HL-60/S4 (cell line): ENCODE measurements around the gene SMG1.
"Not testable (repeated sequence)": the region's sequence is repeated elsewhere in the genome, so short reads cannot be mapped to it uniquely, and the experiment has no call there.

Experiments used
- in situ Hi-C: fragments of 300-500 bp; cut with MboI; formaldehyde crosslinking; loops from 2 replicates; pipeline ENCODE4 v1.14.3; 2022; ENCODE audit warnings: low sequenced_read_pairs

Gene SMG1

GRCh38 chr16:18925986-18926865, at the start of gene SMG1:
TSS of gene SMG1 (minus strand) at chr16:18926408. CDS start at chr16:18926041, 367 bp downstream.
- in situ Hi-C loops, result not testable (repeated sequence)

- in situ Hi-C loops, result no loop called here
Measured at GRCh38 chr16:18975109-18975508, 48.9 kb upstream of the SMG1 start.

GRCh38 chr16:18969855-18970240, 43.6 kb upstream of the SMG1 start:
- in situ Hi-C loops, result no loop called here

GRCh38 chr16:18969050-18969854, 43.0 kb upstream of the SMG1 start:
- in situ Hi-C loops, result no loop called here

- in situ Hi-C loops, result no loop called here
Measured at GRCh38 chr16:18966791-18967190, 40.6 kb upstream of the SMG1 start.

GRCh38 chr16:18965555-18965954, 39.3 kb upstream of the SMG1 start:
- in situ Hi-C loops, result no loop called here

- in situ Hi-C loops, result no loop called here
Measured at GRCh38 chr16:18959031-18959505, 32.9 kb upstream of the SMG1 start.

GRCh38 chr16:18958621-18959029, 32.4 kb upstream of the SMG1 start:
- in situ Hi-C loops, result no loop called here

- in situ Hi-C loops, result not testable (repeated sequence)
Measured at GRCh38 chr16:18956658-18957241, 30.5 kb upstream of the SMG1 start.

GRCh38 chr16:18955874-18956580, 29.8 kb upstream of the SMG1 start:
- in situ Hi-C loops, result not testable (repeated sequence)

- in situ Hi-C loops, result no loop called here
Measured at GRCh38 chr16:18953547-18953946, 27.3 kb upstream of the SMG1 start.

- in situ Hi-C loops, result no loop called here
Measured at GRCh38 chr16:18950469-18951185, 24.4 kb upstream of the SMG1 start.

GRCh38 chr16:18948372-18949020, 22.3 kb upstream of the SMG1 start:
- in situ Hi-C loops, result no loop called here

GRCh38 chr16:18945233-18945632, 19.0 kb upstream of the SMG1 start:
- in situ Hi-C loops, result no loop called here

GRCh38 chr16:18943414-18943813, 17.2 kb upstream of the SMG1 start:
- in situ Hi-C loops, result no loop called here

- in situ Hi-C loops, result no loop called here
Measured at GRCh38 chr16:18942061-18942460, 15.9 kb upstream of the SMG1 start.

GRCh38 chr16:18941471-18941870, 15.3 kb upstream of the SMG1 start:
- in situ Hi-C loops, result no loop called here

GRCh38 chr16:18938986-18939385, 12.8 kb upstream of the SMG1 start:
- in situ Hi-C loops, result no loop called here

GRCh38 chr16:18937390-18937789, 11.2 kb upstream of the SMG1 start:
- in situ Hi-C loops, result no loop called here
